Measurements from ENCODE around the gene ABHD2. TPM values are rescaled to one million over a fixed set of nuclear protein-coding genes. Genes with fewer than 3 reads are reported as not detected.

Gene ABHD2
- total and polyA plus RNA-seq, 2 experiments from 2014 or later = 5.2 to 15.2 TPM

GRCh38 chr15:89211678-89212170, 123.5 kb downstream of the ABHD2 start:
- H3K9me2 ChIP-seq (ENCODE audit: insufficient read depth) = no peaks in the 10 kb centered on the region
- H3F3A ChIP-seq (replicated peaks; ENCODE audit: low read depth) = no peaks in the 10 kb centered on the region
- H2AFZ ChIP-seq = no peak overlapping the region
- Mint-ChIP-seq H3K4me1 (peaks cover 3% of the 10 kb centered on the region; the same call in 2 of the 3 replicates), H3K9me3 (no peaks in the 10 kb centered on the region), H3K4me3 (no peak overlapping the region), H3K36me3 (ENCODE audit: low read depth) (no peaks in the 10 kb centered on the region), H3K27me3 (ENCODE audit: insufficient read depth, low read depth, poor library complexity) (peaks cover 16% of the 10 kb centered on the region), H3K27ac (no peak overlapping the region)
- no peak overlapping the region for H3K4me2 ChIP-seq
- no peaks in the 10 kb centered on the region for H3K79me2 ChIP-seq (replicated peaks; ENCODE audit: insufficient read depth)
- H3K36me3 ChIP-seq (ENCODE audit: insufficient read depth) = no peaks in the 10 kb centered on the region
- TF ChIP-seq EZH2phosphoT487 (IDR thresholded peaks at IDR 0.05; ENCODE audit: unreplicated experiment) (no peak), JUNB (IDR thresholded peaks at IDR 0.05; ENCODE audit: unreplicated experiment) (no peak)
- DNase-seq (ENCODE audit: low spot score) (no peak), ATAC-seq (no peak)
- no peak overlapping the region for H3K4me3 ChIP-seq
- H4K20me1 ChIP-seq (replicated peaks; ENCODE audit: insufficient read depth) = no peaks in the 10 kb centered on the region
- H3K27ac ChIP-seq (ENCODE audit: low read depth) = no peak overlapping the region
- H3K27me3 ChIP-seq (ENCODE audit: insufficient read depth) = no peaks in the 10 kb centered on the region
- H3K4me1 ChIP-seq (ENCODE audit: insufficient read depth) = no peaks in the 10 kb centered on the region; the same call in 1 of the 2 replicates

- peaks cover 18% of the 10 kb centered on the region for H3K27me3 Mint-ChIP-seq (ENCODE audit: insufficient read depth, low read depth, poor library complexity)
- H2AFZ ChIP-seq = no peak overlapping the region
- H3K4me1 ChIP-seq (ENCODE audit: insufficient read depth) = no peaks in the 10 kb centered on the region
- H3K27me3 ChIP-seq (ENCODE audit: insufficient read depth) = no peaks in the 10 kb centered on the region
- no peak overlapping the region for H3K4me3 ChIP-seq
- H3K9me2 ChIP-seq (ENCODE audit: insufficient read depth) = no peaks in the 10 kb centered on the region
- no peaks in the 10 kb centered on the region for H3K36me3 Mint-ChIP-seq (ENCODE audit: low read depth)
- no peak overlapping the region for H3K4me3 Mint-ChIP-seq
- no peaks in the 10 kb centered on the region for H3K36me3 ChIP-seq (ENCODE audit: insufficient read depth)
- no peak overlapping the region; the same call in 1 of the 2 replicates for H3K27ac Mint-ChIP-seq
- H3K9me3 Mint-ChIP-seq = no peaks in the 10 kb centered on the region
- no peaks in the 10 kb centered on the region; the same call in 2 of the 3 replicates for H3K4me1 Mint-ChIP-seq
- no peaks in the 10 kb centered on the region for H3K79me2 ChIP-seq (replicated peaks; ENCODE audit: insufficient read depth)
- peak; percentile 32; the same call in 1 of the 3 replicates for ATAC-seq
- no peak overlapping the region for H3K4me2 ChIP-seq
- no peak for DNase-seq (ENCODE audit: low spot score)
- no peaks in the 10 kb centered on the region for H4K20me1 ChIP-seq (replicated peaks; ENCODE audit: insufficient read depth)
- no peaks in the 10 kb centered on the region for H3F3A ChIP-seq (replicated peaks; ENCODE audit: low read depth)
- H3K27ac ChIP-seq (ENCODE audit: low read depth) = no peak overlapping the region
- TF ChIP-seq CTCF (conservative IDR thresholded peaks at IDR 0.05; ENCODE audit: low read depth in 2 of 2) (no peak), JUNB (IDR thresholded peaks at IDR 0.05; ENCODE audit: unreplicated experiment) (no peak), NANOG (IDR thresholded peaks at IDR 0.05; ENCODE audit: borderline replicate concordance) (no peak), ZNF114 (CRISPR knock-in tag; IDR thresholded peaks at IDR 0.05) (no peak), CREB1 (CRISPR knock-in tag; IDR thresholded peaks at IDR 0.05; ENCODE audit: low read depth) (no peak), ZNF462 (CRISPR knock-in tag; IDR thresholded peaks at IDR 0.05) (no peak)
- TF ChIP-seq, protein P1, sequence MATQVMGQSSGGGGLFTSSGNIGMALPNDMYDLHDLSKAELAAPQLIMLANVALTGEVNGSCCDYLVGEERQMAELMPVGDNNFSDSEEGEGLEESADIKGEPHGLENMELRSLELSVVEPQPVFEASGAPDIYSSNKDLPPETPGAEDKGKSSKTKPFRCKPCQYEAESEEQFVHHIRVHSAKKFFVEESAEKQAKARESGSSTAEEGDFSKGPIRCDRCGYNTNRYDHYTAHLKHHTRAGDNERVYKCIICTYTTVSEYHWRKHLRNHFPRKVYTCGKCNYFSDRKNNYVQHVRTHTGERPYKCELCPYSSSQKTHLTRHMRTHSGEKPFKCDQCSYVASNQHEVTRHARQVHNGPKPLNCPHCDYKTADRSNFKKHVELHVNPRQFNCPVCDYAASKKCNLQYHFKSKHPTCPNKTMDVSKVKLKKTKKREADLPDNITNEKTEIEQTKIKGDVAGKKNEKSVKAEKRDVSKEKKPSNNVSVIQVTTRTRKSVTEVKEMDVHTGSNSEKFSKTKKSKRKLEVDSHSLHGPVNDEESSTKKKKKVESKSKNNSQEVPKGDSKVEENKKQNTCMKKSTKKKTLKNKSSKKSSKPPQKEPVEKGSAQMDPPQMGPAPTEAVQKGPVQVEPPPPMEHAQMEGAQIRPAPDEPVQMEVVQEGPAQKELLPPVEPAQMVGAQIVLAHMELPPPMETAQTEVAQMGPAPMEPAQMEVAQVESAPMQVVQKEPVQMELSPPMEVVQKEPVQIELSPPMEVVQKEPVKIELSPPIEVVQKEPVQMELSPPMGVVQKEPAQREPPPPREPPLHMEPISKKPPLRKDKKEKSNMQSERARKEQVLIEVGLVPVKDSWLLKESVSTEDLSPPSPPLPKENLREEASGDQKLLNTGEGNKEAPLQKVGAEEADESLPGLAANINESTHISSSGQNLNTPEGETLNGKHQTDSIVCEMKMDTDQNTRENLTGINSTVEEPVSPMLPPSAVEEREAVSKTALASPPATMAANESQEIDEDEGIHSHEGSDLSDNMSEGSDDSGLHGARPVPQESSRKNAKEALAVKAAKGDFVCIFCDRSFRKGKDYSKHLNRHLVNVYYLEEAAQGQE (IDR thresholded peaks at IDR 0.05; ENCODE audit: unreplicated experiment) = no peak
- TF ChIP-seq, protein P2, sequence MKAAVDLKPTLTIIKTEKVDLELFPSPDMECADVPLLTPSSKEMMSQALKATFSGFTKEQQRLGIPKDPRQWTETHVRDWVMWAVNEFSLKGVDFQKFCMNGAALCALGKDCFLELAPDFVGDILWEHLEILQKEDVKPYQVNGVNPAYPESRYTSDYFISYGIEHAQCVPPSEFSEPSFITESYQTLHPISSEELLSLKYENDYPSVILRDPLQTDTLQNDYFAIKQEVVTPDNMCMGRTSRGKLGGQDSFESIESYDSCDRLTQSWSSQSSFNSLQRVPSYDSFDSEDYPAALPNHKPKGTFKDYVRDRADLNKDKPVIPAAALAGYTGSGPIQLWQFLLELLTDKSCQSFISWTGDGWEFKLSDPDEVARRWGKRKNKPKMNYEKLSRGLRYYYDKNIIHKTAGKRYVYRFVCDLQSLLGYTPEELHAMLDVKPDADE (IDR thresholded peaks at IDR 0.05) = no peak
Observed at GRCh38 chr15:89215627-89216026, 127.4 kb downstream of the ABHD2 start.

Measured in GM23338 (cell line).